ENCODE data around the gene ZSWIM6.

The ZSWIM6 gene

GRCh38 chr5:61570767-61571166 lies 238.7 kb downstream of the ZSWIM6 start:
- DNase-seq = no peak

DNA sequence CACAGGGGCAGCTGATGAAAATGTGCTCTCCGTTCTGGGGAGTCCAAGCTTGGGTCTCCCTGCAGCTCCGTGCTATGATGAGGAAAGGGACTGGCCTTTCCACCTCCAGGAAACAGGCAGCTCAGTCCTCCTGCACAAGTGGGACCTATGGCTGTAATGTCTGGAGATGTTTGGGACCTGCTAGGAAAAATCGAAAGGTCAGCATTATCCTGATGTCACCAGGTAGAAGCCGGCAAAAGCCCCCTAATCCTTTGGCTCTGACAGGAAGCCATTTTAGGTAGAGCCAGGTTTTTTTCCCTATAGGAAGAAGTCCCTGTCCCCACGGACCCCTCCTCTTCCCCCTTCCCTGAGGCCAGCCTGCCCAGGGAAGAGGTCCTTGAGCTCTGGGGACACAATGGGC lies 240.9 kb downstream of the ZSWIM6 start:
- no peak for DNase-seq

- DNase-seq = no peak
These were observed 243.0 kb downstream of the ZSWIM6 start for GRCh38 chr5:61575103-61575502.

DNA sequence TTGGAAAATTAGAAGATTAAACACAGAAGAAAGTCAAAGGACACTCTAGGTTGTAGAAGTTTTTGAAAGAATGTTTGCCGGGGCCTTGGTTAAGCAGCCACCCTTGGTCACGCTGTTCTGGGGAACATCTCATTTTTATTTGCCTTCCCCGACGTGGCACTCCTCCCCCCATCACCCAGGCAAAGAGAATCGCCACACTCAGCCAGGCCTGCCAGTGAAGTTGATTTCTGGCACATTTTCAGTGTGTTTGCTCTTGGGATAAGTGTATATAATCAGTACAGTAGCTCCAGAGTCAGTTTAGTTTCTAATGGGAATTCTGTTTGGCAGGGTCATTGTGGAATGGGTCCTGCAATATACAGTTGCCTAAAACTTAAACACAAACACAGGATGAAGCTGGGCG lies 243.5 kb downstream of the ZSWIM6 start:
- no peak for DNase-seq

DNA sequence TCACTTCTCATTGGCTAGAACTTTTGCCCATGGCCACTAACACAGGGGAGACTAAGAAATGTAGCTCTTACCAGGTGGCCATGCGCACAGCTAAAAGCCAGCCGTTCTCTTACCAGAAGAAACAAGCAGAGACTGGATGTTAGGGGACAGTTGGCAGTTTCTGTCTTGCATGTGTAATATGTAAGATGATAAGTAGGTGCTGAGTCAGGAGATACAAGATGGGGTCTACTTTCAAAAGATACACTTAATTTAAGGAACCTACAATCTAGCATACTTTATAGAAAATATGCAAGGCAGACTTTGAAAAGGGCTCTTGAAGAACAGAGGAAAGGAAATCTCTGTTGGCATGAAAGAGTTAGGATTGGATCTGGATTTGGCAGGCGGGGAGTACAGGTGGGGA lies 244.5 kb downstream of the ZSWIM6 start:
- no peak for DNase-seq

DNA sequence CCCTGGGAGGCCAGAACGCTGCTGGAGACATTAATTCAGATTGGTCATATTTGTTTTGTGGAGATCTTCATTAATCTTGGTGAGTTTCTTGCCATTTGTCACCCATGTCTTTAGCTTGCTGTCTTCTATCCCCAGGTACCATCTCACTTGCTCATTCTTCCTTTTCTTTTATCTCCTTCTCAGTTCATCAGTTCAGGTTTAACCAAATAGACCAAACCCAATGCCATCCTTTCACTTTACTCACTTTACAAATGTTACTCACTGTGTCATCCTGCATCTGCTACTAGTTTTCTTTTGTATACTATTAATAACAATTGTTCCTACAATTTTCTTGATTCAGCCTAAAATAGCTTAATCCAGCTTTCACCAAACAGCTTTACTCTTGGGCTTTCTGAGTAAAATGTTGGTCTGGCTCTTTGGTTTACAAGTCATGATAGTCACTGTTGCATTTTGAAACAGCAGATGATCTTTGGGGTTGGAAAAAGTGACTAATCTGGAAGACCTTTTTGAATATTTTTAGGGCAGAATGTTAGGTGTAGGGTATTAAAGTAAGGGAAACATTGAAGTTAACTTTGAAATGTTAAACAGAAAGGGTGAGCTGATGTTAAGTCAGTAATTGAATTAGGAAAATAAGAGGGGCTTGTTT lies 246.9 kb downstream of the ZSWIM6 start:
- DNase-seq = no peak

- no peak for DNase-seq
These were observed 250.3 kb downstream of the ZSWIM6 start for GRCh38 chr5:61582205-61582820.

- no peak for DNase-seq
These were observed 250.8 kb downstream of the ZSWIM6 start for GRCh38 chr5:61582887-61583286.

- no peak for DNase-seq
These were observed 254.3 kb downstream of the ZSWIM6 start for GRCh38 chr5:61586096-61587084.

- DNase-seq = no peak
These were observed 255.1 kb downstream of the ZSWIM6 start for GRCh38 chr5:61587125-61587524.

DNA sequence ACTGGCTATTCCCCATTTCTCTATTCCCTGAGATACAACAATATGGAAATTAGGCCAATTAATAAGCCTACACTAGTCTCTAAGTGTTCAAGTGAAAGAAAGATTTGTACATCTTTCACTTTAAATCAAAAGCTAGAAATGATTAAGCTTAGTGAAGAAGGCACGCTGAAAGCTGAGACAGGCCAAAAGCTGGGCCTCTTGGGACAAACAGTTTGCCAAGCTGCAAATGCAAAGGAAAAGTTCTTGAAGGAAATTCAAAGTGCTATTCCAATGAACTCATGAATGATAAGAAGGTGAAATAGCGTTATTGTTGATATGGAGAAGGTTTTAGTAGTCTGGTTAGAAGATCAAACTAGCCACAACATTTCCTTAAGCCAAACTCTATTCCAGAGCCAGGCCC lies 256.2 kb downstream of the ZSWIM6 start:
- DNase-seq = no peak

DNA sequence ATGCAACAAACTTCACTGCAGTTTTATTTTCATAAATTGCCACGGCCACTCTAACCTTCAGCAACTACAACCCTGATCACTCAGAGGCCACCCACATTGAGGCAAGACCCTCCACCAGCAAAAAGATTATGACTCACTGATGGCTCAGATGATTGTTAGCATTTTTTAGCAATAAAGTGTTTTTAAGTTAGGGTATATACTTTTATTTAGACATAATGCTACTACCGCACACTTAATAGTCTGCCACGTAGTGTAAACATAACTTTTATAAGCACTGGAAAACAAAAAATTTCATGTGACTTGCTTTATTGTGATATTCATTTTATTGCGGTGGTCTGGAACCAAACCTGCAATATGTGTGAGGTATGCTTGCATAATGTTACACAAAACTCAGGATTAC lies 257.9 kb downstream of the ZSWIM6 start:
- DNase-seq = no peak

- no peak for DNase-seq
These were observed 258.4 kb downstream of the ZSWIM6 start for GRCh38 chr5:61590473-61590872.

DNA sequence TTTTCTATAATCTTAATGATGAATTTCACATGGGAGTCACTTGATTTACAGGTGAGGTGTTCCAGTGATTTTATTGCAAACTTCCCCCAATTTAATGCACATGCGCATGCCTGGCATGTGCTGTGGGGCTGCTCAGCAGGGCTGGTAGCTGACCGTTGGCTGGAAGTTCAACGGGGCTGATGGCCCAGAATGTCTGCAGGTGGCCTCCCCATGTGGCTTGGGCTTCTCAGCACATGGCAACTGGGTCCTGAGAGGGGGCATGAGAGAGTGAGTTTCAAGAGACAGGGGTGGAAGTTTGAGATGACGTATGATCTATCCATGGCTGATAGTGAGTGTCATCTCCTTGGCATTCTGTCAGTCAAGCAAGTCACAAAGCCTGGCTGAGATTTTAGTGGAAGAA lies 259.8 kb downstream of the ZSWIM6 start:
- no peak for DNase-seq

DNA sequence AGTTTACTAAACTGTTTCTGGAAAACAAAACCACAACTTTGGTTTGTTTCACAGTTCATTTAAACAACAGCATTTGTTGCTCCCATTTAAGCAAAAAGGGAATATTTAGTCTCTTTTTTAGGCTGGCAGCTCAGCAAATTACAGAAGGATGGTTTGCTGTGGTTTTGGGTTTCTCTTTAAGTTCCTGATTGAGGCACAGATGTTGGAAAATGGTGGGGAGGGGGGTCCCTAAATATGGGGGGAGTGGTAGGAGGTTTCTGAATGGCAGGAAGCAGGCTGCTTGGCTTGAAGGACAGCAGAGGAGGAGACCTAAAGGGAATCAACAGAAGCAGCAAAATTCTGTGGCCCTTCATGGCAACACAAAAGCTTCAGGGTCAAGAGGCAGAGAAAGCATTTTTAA lies 263.4 kb downstream of the ZSWIM6 start:
- DNase-seq = no peak
